Muscle of leg (tissue), 11 donors: ENCODE measurements around the gene DLG5. TPM values are rescaled to one million over a fixed set of nuclear protein-coding genes. Genes with fewer than 3 reads are reported as not detected.

Experiments
- DNase-seq: peaks from one replicate; pipeline ENCODE4 v3.0.0; 2013
- H3K27ac ChIP-seq: one replicate; pipeline ENCODE4 v1.5.1; 2013; ENCODE audit warnings: mild to moderate bottlenecking, low read length, control low read depth
- H3K27me3 ChIP-seq: one replicate; pipeline ENCODE4 v1.6.1; 2013; ENCODE audit warnings: low read length; ENCODE audit not compliant: control insufficient read depth, insufficient read depth
- H3K36me3 ChIP-seq: one replicate; pipeline ENCODE4 v1.6.1; 2013; ENCODE audit warnings: low read length; ENCODE audit not compliant: control insufficient read depth, insufficient read depth
- H3K4me1 ChIP-seq: one replicate; pipeline ENCODE4 v1.6.1; 2013; ENCODE audit warnings: low read length; ENCODE audit not compliant: control insufficient read depth, insufficient read depth
- H3K4me3 ChIP-seq: one replicate; pipeline ENCODE4 v1.5.1; 2013; ENCODE audit warnings: low read length, control low read depth
- H3K9me3 ChIP-seq: replicated peaks from 2 replicates; pipeline ENCODE4 v1.6.1; 2013; ENCODE audit warnings: low read depth, low read length; ENCODE audit not compliant: control insufficient read depth
- WGBS: methylation state at CpG from one replicate; pipeline ENCODE4 v1.1.5; 2013; ENCODE audit warnings: missing lambda C conversion rate; ENCODE audit not compliant: insufficient coverage; 5-methylcytosine and 5-hydroxymethylcytosine counted together
- polyA plus RNA-seq, 8 donors: library from polyadenylated mRNA; unstranded; fragments of 120-200 nt; gene quantifications; one replicate each; pipeline versions ENCODE4 v1.2.1 to v1.2.3, GENCODE V29; 2013; ENCODE audit warnings: inconsistent platforms in 1 of 8, low replicate concordance in 1 of 8; ENCODE audit not compliant: insufficient read length in 8 of 8, insufficient read depth in 1 of 8
- total RNA-seq: library from RNA; stranded (reverse); fragments of 120-200 nt; gene quantifications from one replicate; pipeline ENCODE4 v1.2.4, GENCODE V29; 2013

Gene DLG5
- total and polyA plus RNA-seq, 9 donors = 12.9 to 34.7 (median 24.8) TPM

DNA sequence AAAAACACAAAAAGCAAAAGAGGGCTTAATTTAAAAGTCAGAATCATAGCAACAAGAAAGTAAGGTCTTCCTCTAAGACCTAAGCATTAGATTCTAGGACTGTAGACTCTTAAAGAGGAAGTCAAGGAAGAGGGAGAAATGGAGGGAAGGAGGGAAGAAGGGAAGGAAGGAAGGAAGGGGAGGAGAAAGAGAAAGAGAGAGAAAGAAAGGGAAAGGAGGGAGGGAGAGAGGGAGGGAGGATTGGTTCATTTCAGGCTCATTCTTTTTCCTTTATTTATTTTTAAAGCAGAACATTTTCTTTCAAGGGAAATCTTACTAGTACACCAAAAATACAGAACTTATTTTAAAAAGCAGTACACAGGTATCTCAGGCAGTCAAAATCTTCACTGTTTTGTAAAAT is 81.1 kb downstream of the DLG5 start:
- Histone ChIP-seq H3K36me3 (peaks cover 56% of the 10 kb centered on the region), H3K27ac (no peak overlapping the region), H3K27me3 (no peaks in the 10 kb centered on the region), H3K4me3 (no peak overlapping the region), H3K4me1 (peaks cover 10% of the 10 kb centered on the region), H3K9me3 (no peaks in the 10 kb centered on the region)
- DNase-seq = no peak

DNA sequence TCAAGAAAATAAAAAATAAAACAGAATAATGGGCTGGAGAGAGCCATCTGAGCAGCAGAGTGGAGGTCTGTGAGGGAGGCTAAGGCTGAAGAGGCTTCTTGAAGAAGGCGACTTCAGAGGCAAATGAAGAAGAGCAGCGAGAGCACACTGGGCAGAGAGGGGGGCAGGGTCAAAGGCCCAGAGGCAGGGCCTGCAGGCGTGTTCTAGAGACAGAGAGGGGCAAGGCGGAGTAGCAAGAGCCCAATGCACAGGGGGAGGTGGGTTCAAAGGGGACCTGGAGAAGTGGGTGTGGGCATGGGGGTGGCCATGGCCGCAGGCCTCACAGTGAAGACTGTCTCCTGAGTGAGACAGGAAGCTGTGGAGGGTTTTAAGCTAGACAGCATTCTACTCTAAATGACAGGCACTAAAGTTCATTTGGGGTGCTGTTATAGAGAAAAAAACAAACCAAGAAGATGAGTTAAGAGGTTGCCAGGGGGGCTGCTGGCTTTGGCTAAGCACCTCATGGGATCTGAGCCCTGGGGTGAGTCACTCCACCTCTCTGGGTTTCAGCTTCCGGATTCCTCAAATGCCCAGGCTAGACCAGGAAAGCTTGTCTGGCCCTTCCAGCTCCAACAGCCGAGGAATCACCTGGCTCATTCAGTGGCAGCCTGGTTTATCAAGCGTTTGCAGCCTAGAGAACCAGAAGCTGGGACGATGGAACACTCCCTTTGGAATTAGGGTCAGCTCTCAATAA is 81.7 kb downstream of the DLG5 start:
- WGBS = 66% methylated on average over 8 of the region's 9 CpGs
- Histone ChIP-seq H3K27ac (no peak overlapping the region), H3K27me3 (no peaks in the 10 kb centered on the region), H3K4me3 (no peak overlapping the region), H3K36me3 (peaks cover 55% of the 10 kb centered on the region), H3K4me1 (peaks cover 10% of the 10 kb centered on the region), H3K9me3 (no peaks in the 10 kb centered on the region)
- no peak for DNase-seq

DNA sequence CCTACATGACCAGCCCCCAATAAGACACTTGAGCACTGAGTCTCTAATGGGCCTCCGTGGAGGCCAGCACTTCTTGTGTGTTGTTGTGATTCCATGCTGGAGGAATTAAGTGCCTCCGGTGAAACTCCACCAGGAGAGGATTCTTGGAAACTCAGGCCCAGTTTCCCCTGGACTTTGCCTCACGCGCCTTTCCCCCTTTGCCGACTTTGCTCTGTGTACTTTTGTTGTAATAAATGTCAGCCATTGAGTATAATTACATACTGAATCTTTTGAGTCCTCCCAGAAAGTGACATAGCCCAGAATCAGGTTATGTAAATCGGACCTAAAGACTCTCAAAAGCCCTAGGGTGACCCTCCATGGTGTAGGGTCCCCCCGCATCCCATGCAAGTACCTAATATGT is 82.4 kb downstream of the DLG5 start:
- Histone ChIP-seq H3K9me3 (no peaks in the 10 kb centered on the region), H3K36me3 (peaks cover 55% of the 10 kb centered on the region), H3K4me1 (peaks cover 10% of the 10 kb centered on the region), H3K4me3 (no peak overlapping the region), H3K27ac (no peak overlapping the region), H3K27me3 (no peaks in the 10 kb centered on the region)
- 100% methylated on average over 1 of the region's 7 CpGs for WGBS
- no peak for DNase-seq

DNA sequence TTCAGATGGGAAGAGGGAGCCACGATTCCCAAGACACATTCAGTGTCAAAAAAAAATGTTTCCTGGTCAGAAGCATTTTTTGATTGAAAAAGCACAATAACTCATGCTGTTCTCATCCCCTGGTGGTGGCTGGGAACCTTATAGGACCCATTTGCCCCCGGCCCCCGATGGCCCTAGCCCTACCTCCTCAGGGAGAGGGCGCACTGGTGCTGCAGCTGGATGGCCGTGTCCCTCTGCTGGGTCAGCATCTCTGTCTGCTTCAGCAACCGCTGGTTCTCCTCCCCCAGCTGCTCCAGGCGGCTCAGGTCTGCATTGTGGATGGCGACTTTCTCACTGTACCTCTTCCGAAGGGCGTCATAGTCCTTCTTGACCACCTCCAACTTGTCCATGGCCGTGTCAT is 83.3 kb downstream of the DLG5 start:
- Histone ChIP-seq H3K9me3 (no peaks in the 10 kb centered on the region), H3K4me3 (no peak overlapping the region), H3K27me3 (no peaks in the 10 kb centered on the region), H3K36me3 (peaks cover 57% of the 10 kb centered on the region), H3K4me1 (peaks cover 8% of the 10 kb centered on the region), H3K27ac (no peak overlapping the region)
- WGBS = 95% methylated on average over 10 of the region's 11 CpGs
- DNase-seq = no peak

DNA sequence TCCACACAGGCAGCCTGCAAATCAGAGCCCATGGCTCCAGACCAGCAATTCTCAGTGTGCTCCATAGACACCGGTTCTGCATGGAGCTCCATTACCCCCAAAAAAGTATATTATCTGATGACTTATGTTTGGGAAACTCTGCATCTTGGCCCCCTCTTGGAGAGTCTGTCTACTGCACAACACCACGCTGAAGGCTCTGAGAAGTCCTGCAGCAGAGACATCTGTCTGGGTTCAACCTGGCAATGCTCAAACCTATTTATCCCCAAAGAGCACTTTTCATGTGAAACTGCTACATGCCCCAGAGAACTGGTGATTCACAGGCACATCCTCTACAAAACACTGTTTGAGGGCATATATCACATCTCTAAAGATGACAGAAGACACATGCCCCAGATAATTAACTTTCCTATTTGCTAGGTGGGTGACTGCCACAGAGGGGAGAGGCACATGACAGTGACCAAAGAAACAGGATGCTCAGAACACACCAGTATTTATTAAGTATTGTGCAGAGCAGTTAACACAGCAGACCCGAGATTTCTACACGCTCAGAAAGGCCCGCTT is 83.8 kb downstream of the DLG5 start:
- Histone ChIP-seq H3K27ac (no peak overlapping the region), H3K36me3 (peaks cover 58% of the 10 kb centered on the region), H3K4me3 (no peak overlapping the region), H3K27me3 (no peaks in the 10 kb centered on the region), H3K4me1 (peaks cover 8% of the 10 kb centered on the region), H3K9me3 (no peaks in the 10 kb centered on the region)
- no peak for DNase-seq
- 100% methylated on average over 2 of the region's 5 CpGs for WGBS

DNA sequence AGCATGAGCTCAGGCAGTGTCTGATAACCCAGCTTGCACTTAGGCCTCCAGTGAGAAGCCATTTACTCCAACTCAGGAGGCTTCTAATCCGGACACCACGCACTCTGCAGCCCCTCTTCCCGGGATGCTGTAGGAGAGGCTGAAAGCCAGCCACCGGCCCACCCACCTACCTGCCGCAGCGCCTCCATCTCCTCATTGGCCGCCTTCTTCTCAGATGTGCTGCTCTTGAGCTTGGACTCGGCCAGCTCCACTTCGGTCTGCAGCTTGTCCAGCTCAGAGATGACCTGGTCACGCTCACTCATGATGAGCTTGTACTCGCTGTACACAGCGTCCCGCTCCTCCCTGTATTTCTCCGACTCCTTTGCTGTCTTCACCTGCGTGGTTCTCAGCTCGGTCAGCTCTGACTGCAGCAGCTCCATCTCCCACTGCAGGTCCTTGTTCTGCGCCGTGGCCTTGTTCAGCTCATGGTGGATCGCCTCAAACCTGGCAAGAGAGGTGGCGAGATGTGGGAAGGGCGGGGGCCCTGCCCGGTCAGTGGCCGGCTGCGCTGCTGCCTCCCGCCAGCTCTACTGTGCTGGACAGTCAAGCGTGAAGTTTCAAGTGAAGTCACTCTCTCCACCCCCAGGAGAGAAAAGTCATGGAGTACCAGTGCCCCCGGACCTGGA is 84.7 kb downstream of the DLG5 start:
- Histone ChIP-seq H3K4me3 (no peak overlapping the region), H3K9me3 (no peaks in the 10 kb centered on the region), H3K27ac (no peak overlapping the region), H3K36me3 (peaks cover 57% of the 10 kb centered on the region), H3K4me1 (peaks cover 3% of the 10 kb centered on the region), H3K27me3 (no peaks in the 10 kb centered on the region)
- 95% methylated on average over 23 of the region's 27 CpGs for WGBS
- no peak for DNase-seq

DNA sequence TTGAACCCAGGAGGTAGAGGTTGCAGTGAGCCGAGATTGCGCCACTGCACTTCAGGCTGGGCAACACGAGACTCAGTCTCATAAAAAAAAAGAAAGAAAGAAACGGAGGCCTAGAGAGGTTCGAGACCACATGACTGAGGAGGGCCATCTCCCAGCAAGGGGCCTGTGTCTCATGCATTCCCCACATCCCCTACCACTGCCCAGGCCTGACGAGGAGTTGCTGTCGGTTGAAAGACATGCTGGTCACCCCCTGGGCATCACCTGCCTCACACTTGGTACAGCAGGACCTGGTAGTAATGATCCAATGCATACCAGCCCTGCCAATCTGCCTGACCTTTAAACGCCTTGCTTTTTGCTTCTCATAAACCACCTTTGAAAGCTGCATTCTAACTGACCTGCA is 85.9 kb downstream of the DLG5 start:
- DNase-seq = no peak
- Histone ChIP-seq H3K4me1 (peaks cover 10% of the 10 kb centered on the region), H3K27me3 (no peaks in the 10 kb centered on the region), H3K4me3 (no peak overlapping the region), H3K27ac (no peak overlapping the region), H3K9me3 (no peaks in the 10 kb centered on the region), H3K36me3 (peaks cover 65% of the 10 kb centered on the region)
- WGBS = 75% methylated on average over 4 of the region's 8 CpGs

DNA sequence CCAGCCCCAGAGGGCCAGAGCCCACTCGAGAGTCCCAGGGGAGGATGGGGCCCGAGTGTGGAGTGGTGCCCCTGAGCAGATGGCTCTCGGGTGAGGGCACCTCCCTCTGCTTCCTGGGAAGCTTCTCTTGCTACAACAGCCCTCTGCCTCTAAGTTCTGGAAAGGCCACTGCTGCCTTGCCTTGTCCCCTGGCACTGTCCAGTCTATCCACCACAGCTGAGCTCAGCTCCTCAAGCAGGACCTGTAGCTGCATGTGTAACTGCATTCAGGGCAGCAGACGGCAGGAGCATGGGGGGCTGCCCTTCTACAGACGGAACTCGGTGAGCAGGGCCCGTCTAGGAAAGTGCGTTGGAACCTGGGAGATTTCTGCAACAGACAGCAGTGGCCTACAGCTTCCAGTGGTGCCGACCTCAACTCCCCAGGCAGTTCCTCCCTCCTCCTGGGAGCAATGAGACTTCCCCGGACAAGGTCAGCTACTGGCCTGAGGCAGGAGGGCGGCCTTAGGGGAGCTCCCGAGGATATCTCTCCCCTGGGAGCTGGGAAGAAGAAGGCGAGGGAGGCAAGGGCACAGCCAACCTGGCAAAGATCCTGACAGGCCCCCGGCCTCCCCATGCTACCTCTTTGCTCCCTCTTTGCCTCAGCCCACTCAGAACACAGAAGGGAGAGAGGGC is 88.5 kb downstream of the DLG5 start:
- Histone ChIP-seq H3K36me3 (peaks cover 71% of the 10 kb centered on the region), H3K27ac (no peak overlapping the region), H3K9me3 (no peaks in the 10 kb centered on the region), H3K27me3 (no peaks in the 10 kb centered on the region), H3K4me3 (no peak overlapping the region), H3K4me1 (peaks cover 8% of the 10 kb centered on the region)
- 54% methylated on average over 9 of the region's 14 CpGs for WGBS
- DNase-seq = no peak

DNA sequence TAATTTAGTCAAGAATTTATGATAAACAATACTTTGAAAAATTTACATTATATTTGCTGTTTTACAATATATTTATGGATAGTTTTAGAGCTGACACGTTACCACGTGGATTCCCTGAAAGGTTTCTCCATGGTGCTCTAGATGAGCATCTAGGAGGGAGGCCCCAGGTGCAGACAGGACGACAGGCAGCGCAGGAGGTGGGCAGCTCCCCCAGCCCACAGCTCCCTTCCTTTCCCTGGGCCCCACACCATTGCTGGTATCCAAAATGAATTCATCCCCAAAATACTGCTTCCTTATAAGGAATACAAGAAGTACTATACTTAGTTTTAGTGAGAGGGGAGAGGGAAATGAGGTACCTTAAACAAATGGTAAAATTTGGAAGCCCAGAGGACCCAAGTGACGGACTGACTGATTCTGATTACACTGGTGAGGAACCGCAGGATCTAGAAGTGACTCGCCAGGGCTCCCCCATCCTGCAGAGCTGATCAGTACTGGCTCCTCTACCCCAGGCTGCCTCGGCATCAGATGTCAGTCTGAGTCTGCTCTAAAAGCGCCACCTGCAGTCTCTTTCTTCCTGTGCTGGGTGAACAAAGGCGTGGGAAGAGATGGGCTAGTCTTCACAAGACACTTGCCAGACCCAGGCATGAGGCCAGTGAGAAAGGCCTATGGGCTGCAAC is 89.2 kb downstream of the DLG5 start:
- H3K4me1 ChIP-seq = peaks cover 8% of the 10 kb centered on the region
- DNase-seq = peak; percentile 16
- H3K27ac ChIP-seq = no peak overlapping the region
- no peak overlapping the region for H3K4me3 ChIP-seq
- 100% methylated on average over 1 of the region's 10 CpGs for WGBS
- peaks cover 71% of the 10 kb centered on the region for H3K36me3 ChIP-seq
- H3K27me3 ChIP-seq = no peaks in the 10 kb centered on the region
- no peaks in the 10 kb centered on the region for H3K9me3 ChIP-seq
